Fibroblast of lung (primary cell): ENCODE results near the gene EIF2B2. TPM values are rescaled to one million over a fixed set of nuclear protein-coding genes. Genes with fewer than 3 reads are reported as not detected.

ENCODE experiments used
- DNase-seq, 2 donors: peaks; one replicate each; pipeline versions ENCODE4 v3.0.0 to v3.0.0-alpha.2; 2010; ENCODE audit warnings: low read depth in 2 of 2
- H2AFZ ChIP-seq: 2 replicates; pipeline ENCODE4 v1.5.1; 2012; ENCODE audit warnings: low read length, control low read depth, inconsistent platforms
- H3K27ac ChIP-seq: 2 replicates; pipeline ENCODE4 v1.5.1; 2011; ENCODE audit warnings: low read length, control low read depth; ENCODE audit not compliant: insufficient read depth
- H3K27me3 ChIP-seq: 2 replicates; pipeline ENCODE4 v1.5.1; 2011; ENCODE audit warnings: mild to moderate bottlenecking, low read length; ENCODE audit not compliant: control insufficient read depth, insufficient read depth
- H3K36me3 ChIP-seq: 2 replicates; pipeline ENCODE4 v1.5.1; 2011; ENCODE audit warnings: low read length; ENCODE audit not compliant: control insufficient read depth, insufficient read depth
- H3K4me1 ChIP-seq: 2 replicates; pipeline ENCODE4 v1.5.1; 2011; ENCODE audit warnings: low read length; ENCODE audit not compliant: control insufficient read depth, insufficient read depth; ENCODE audit errors: extremely low read depth
- H3K4me2 ChIP-seq: 2 replicates; pipeline ENCODE4 v1.5.1; 2011; ENCODE audit warnings: low read length, control low read depth; ENCODE audit not compliant: insufficient read depth; ENCODE audit errors: extremely low read depth
- H3K4me3 ChIP-seq, 4 experiments: fragments of 200-600 bp in 1 of 4; sonication (generic) in 1 of 4; replicated peaks in 1 of 4; 2 replicates each; pipeline ENCODE4 v1.5.1; 2011 to 2016; ENCODE audit warnings: low read length in 4 of 4, low read depth in 3 of 4, mild to moderate bottlenecking in 3 of 4, control low read depth in 2 of 4, inconsistent platforms in 1 of 4, mixed read lengths in 1 of 4; ENCODE audit not compliant: insufficient read depth in 1 of 4; ENCODE audit errors: control extremely low read depth in 1 of 4
- H3K79me2 ChIP-seq: 2 replicates; pipeline ENCODE4 v1.5.1; 2012; ENCODE audit warnings: mild to moderate bottlenecking, low read length, inconsistent platforms; ENCODE audit not compliant: control insufficient read depth, insufficient read depth
- H3K9ac ChIP-seq: 2 replicates; pipeline ENCODE4 v1.5.1; 2011; ENCODE audit warnings: mild to moderate bottlenecking, low read length, control low read depth; ENCODE audit not compliant: insufficient read depth
- H3K9me3 ChIP-seq: 2 replicates; pipeline ENCODE4 v1.5.1; 2012; ENCODE audit warnings: low read depth, low read length; ENCODE audit not compliant: control insufficient read depth, insufficient read depth
- H4K20me1 ChIP-seq: 2 replicates; pipeline ENCODE4 v1.5.1; 2011; ENCODE audit warnings: low read length; ENCODE audit not compliant: control insufficient read depth, insufficient read depth; ENCODE audit errors: extremely low read depth
- EZH2 ChIP-seq: IDR thresholded peaks from 2 replicates; pipeline ENCODE4 v1.5.1; 2012; ENCODE audit warnings: low read length, control low read depth, mild to moderate bottlenecking; ENCODE audit errors: missing control alignments
- polyA plus RNA-seq, 2 donors: library from polyadenylated mRNA; depleted of rRNA in 1 of 2; stranded (reverse) in 1 of 2; unstranded in 1 of 2; fragments of >200 nt; gene quantifications; 2 replicates each; pipeline ENCODE4 v1.2.1, GENCODE V29; 2011 to 2012; ENCODE audit warnings: missing spikeins in 1 of 2
- total RNA-seq: library from RNA; depleted of rRNA; stranded (reverse); fragments of >200 nt; gene quantifications from 2 replicates; pipeline ENCODE4 v1.2.1, GENCODE V29; 2014
- TF ChIP-seq, protein P1 (sequence below), 2 donors: IDR thresholded peaks in 1 of 2; conservative IDR thresholded peaks in 1 of 2; 1 replicate in 1 of 2; 2 replicates in 1 of 2; pipeline ENCODE4 v1.5.1; 2011 to 2012; ENCODE audit warnings: low read length in 2 of 2, control low read depth in 1 of 2, inconsistent platforms in 1 of 2, low read depth in 1 of 2, mild to moderate bottlenecking in 1 of 2

EIF2B2 gene
- total and polyA plus RNA-seq, 2 donors (not counting 1 experiment from before 2014, with no cell fraction given) = 30.2 to 83.6 TPM

DNA sequence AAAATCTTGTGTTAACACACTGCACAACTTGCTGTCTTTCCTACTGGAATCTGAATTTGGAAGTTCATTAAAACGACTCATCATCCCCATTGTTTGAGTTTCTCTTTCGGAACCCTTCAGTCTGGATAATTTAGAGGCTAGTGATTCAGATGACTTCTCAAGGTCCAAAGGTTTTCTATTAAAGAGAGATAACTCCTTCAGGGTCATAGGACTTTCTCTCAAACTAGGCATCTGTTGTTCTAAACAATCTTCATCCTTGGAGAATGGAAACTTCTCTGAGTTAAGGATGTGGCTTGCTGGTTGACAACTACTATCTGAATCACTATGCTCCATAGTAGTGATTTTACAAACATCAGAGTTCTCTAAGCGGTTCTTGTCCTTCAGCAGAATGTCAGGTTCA, 44.2 kb downstream of the EIF2B2 start:
- no peaks in the 10 kb centered on the region for H3K36me3 ChIP-seq
- no peak overlapping the region for H3K4me3 ChIP-seq
- no peaks in the 10 kb centered on the region for H3K9me3 ChIP-seq
- H2AFZ ChIP-seq = no peak overlapping the region
- no peaks in the 10 kb centered on the region for H3K27me3 ChIP-seq
- no peak for DNase-seq
- TF ChIP-seq, protein P1, sequence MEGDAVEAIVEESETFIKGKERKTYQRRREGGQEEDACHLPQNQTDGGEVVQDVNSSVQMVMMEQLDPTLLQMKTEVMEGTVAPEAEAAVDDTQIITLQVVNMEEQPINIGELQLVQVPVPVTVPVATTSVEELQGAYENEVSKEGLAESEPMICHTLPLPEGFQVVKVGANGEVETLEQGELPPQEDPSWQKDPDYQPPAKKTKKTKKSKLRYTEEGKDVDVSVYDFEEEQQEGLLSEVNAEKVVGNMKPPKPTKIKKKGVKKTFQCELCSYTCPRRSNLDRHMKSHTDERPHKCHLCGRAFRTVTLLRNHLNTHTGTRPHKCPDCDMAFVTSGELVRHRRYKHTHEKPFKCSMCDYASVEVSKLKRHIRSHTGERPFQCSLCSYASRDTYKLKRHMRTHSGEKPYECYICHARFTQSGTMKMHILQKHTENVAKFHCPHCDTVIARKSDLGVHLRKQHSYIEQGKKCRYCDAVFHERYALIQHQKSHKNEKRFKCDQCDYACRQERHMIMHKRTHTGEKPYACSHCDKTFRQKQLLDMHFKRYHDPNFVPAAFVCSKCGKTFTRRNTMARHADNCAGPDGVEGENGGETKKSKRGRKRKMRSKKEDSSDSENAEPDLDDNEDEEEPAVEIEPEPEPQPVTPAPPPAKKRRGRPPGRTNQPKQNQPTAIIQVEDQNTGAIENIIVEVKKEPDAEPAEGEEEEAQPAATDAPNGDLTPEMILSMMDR (conservative IDR thresholded peaks at IDR 0.05 in 1 of 2, IDR thresholded peaks at IDR 0.05 in 1 of 2; ENCODE audit: low read depth in 1 of 2, low read length in 2 of 2) = no peak
- TF ChIP-seq EZH2 = no peak
- H3K79me2 ChIP-seq = peaks cover 4% of the 10 kb centered on the region
- H3K4me1 ChIP-seq = peaks cover 12% of the 10 kb centered on the region
- no peaks in the 10 kb centered on the region for H4K20me1 ChIP-seq
- H3K4me2 ChIP-seq = peak overlapping the region; percentile 1
- H3K27ac ChIP-seq = no peak overlapping the region
- H3K9ac ChIP-seq = no peak overlapping the region

DNA sequence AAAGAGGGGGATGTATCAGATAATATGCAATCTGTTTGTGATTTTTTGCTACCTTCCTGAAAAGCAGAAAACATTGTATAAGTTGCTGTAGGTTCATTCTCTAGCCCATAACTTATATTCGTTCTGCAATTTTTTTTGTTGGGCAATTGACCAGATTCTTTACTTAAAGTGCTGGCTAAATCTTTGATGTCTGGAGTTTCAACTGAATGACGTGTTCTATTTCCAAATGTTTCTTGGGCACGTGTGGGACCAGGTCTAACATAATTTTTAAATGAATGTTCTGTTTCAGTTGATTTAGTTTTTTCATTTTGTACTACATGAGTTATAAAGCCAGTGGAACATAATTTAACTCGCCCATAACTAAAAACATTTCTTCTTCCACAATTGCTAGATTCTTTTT, 44.8 kb downstream of the EIF2B2 start:
- Histone ChIP-seq H3K27ac (no peak overlapping the region), H3K27me3 (no peaks in the 10 kb centered on the region), H3K9me3 (no peaks in the 10 kb centered on the region), H4K20me1 (no peaks in the 10 kb centered on the region), H3K36me3 (no peaks in the 10 kb centered on the region), H3K4me3 (no peak overlapping the region), H3K9ac (no peak overlapping the region), H3K4me2 (peak overlapping the region; percentile 1), H3K79me2 (peaks cover 4% of the 10 kb centered on the region), H3K4me1 (peaks cover 9% of the 10 kb centered on the region), H2AFZ (no peak overlapping the region)
- no peak for TF ChIP-seq EZH2
- TF ChIP-seq, protein P1 (conservative IDR thresholded peaks at IDR 0.05 in 1 of 2, IDR thresholded peaks at IDR 0.05 in 1 of 2; ENCODE audit: low read depth in 1 of 2, low read length in 2 of 2) = no peak
- peak in 1 of 2 donors; percentile 68 for DNase-seq

DNA sequence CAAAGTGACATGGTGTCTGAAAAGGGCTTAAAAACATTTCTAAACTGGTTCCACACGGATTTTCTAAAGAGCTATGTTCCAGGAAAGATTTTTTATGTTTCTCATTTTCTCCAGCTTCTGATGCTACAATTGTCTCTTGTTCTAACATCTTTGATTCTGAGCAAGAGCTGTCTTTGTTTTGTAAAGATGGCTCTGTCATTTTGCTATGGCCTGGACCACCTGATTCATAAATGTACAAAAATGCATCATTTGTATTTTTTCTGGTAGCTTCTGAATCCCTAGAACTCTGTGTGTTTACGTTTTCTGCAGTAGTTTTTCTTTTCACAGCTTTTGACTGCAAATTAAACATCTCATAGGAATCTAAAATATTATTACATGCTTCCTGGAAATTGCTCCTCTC, 45.4 kb downstream of the EIF2B2 start:
- Histone ChIP-seq H3K36me3 (no peaks in the 10 kb centered on the region), H3K27ac (no peak overlapping the region), H3K4me3 (no peak overlapping the region), H3K27me3 (no peaks in the 10 kb centered on the region), H2AFZ (no peak overlapping the region), H3K9ac (no peak overlapping the region), H3K4me2 (no peak overlapping the region), H3K9me3 (no peaks in the 10 kb centered on the region), H4K20me1 (no peaks in the 10 kb centered on the region), H3K4me1 (peaks cover 9% of the 10 kb centered on the region), H3K79me2 (peaks cover 2% of the 10 kb centered on the region)
- no peak for DNase-seq
- no peak for TF ChIP-seq EZH2
- TF ChIP-seq, protein P1 (conservative IDR thresholded peaks at IDR 0.05 in 1 of 2, IDR thresholded peaks at IDR 0.05 in 1 of 2; ENCODE audit: low read depth in 1 of 2, low read length in 2 of 2) = no peak
